H1 (cell line): ENCODE measurements around the gene GPR101. TPM values are rescaled to one million over a fixed set of nuclear protein-coding genes. Genes with fewer than 3 reads are reported as not detected.

ENCODE experiments used
- CTCF ChIA-PET: fragments of 300-600 bp; sonication (Branson Sonifier 250); formaldehyde crosslinking; loops from one replicate; lab custom pipeline; 2021; ENCODE audit not compliant: partially characterized antibody; lab: Charles Lee
- POLR2A ChIA-PET: fragments of 300-600 bp; sonication (Branson Sonifier 250); formaldehyde crosslinking; loops from one replicate; lab custom pipeline; 2021; ENCODE audit warnings: inconsistent platforms; ENCODE audit not compliant: partially characterized antibody; lab: Charles Lee
- DNase-seq, 2 experiments: peaks; one replicate each; pipeline versions ENCODE4 v3.0.0 to v3.0.0-alpha.2; 2010 to 2022; ENCODE audit warnings: low spot score in 2 of 2, low read depth in 1 of 2, mixed read lengths in 1 of 2
- FAIRE-seq: peaks from 2 replicates; lab custom pipeline; 2011; peaks lifted over from hg19 to GRCh38; lab: Jason Lieb, UNC
- H2AFZ ChIP-seq: 2 replicates; pipeline ENCODE4 v1.8.1; 2012; ENCODE audit warnings: low read length, inconsistent platforms
- H2AK5ac ChIP-seq: 2 replicates; pipeline ENCODE4 v1.6.1; 2013; ENCODE audit warnings: low read depth, low read length
- H2BK120ac ChIP-seq: replicated peaks from 2 replicates; pipeline ENCODE3; 2013; ENCODE audit warnings: low read depth, low read length, inconsistent platforms
- H2BK12ac ChIP-seq: 2 replicates; pipeline ENCODE4 v1.6.1; 2013; ENCODE audit warnings: low read depth, low read length
- H2BK15ac ChIP-seq: 2 replicates; pipeline ENCODE4 v1.6.1; 2013; ENCODE audit warnings: low read length
- H2BK20ac ChIP-seq: 2 replicates; pipeline ENCODE4 v1.6.1; 2013; ENCODE audit warnings: low read length
- H2BK5ac ChIP-seq: 2 replicates; pipeline ENCODE4 v1.6.1; 2013; ENCODE audit warnings: low read depth, low read length
- H3K14ac ChIP-seq: 2 replicates; pipeline ENCODE4 v1.6.1; 2013; ENCODE audit warnings: inconsistent platforms; ENCODE audit not compliant: insufficient read length
- H3K18ac ChIP-seq: 2 replicates; pipeline ENCODE4 v1.6.1; 2013; ENCODE audit warnings: low read length; ENCODE audit errors: extremely low read depth
- H3K23ac ChIP-seq: 2 replicates; pipeline ENCODE4 v1.6.1; 2013; ENCODE audit warnings: inconsistent platforms; ENCODE audit not compliant: insufficient read length
- H3K23me2 ChIP-seq: 2 replicates; pipeline ENCODE4 v1.6.1; 2013; ENCODE audit warnings: low read depth, low read length
- H3K27ac ChIP-seq: 2 replicates; pipeline ENCODE4 v1.6.1; 2011; ENCODE audit warnings: low read depth, low read length, inconsistent platforms
- H3K27me3 ChIP-seq, 4 experiments: replicated peaks in 1 of 4; 1 replicate in 1 of 4; 2 replicates in 3 of 4; pipeline versions ENCODE4 v1.6.1 to v1.8.1; 2011 to 2013; ENCODE audit warnings: low read length in 3 of 4, mild to moderate bottlenecking in 3 of 4, inconsistent platforms in 2 of 4, mixed read lengths in 2 of 4, moderate library complexity in 1 of 4; ENCODE audit not compliant: control insufficient read depth in 3 of 4, insufficient read depth in 3 of 4; ENCODE audit errors: extremely low read depth in 1 of 4
- H3K36me3 ChIP-seq, 4 experiments: 2 replicates each; pipeline versions ENCODE4 v1.6.1 to v1.8.1; 2011 to 2013; ENCODE audit warnings: mild to moderate bottlenecking in 4 of 4, low read length in 3 of 4, moderate library complexity in 2 of 4, control low read depth in 1 of 4, inconsistent platforms in 1 of 4; ENCODE audit not compliant: insufficient read depth in 4 of 4, control insufficient read depth in 2 of 4
- H3K4ac ChIP-seq: replicated peaks from 2 replicates; pipeline ENCODE3; 2013; ENCODE audit warnings: low read length, low read depth, mixed read lengths, inconsistent platforms; ENCODE audit not compliant: insufficient read length
- H3K4me1 ChIP-seq, 4 experiments: replicated peaks in 1 of 4; 1 replicate in 1 of 4; 2 replicates in 3 of 4; pipeline versions ENCODE4 v1.6.1 to v1.8.1; 2011 to 2013; ENCODE audit warnings: low read length in 3 of 4, inconsistent platforms in 2 of 4, mixed read lengths in 1 of 4; ENCODE audit not compliant: insufficient read depth in 4 of 4, control insufficient read depth in 3 of 4
- H3K4me2 ChIP-seq, 2 experiments: 2 replicates each; pipeline versions ENCODE4 v1.6.1 to v1.8.1; 2011 to 2013; ENCODE audit warnings: low read depth in 2 of 2, low read length in 2 of 2, control low read depth in 1 of 2, inconsistent platforms in 1 of 2, mild to moderate bottlenecking in 1 of 2; ENCODE audit not compliant: insufficient read depth in 1 of 2
- H3K4me3 ChIP-seq, 4 experiments: fragments of 200-600, 300-600 bp in 1 of 4; sonication (generic), shearing (Covaris generic), sonication (Bioruptor Twin) in 1 of 4; 2 replicates each; pipeline versions ENCODE4 v1.5.1 to v1.8.1; 2011 to 2016; ENCODE audit warnings: low read length in 4 of 4, low read depth in 3 of 4, control low read depth in 2 of 4, inconsistent platforms in 2 of 4, mild to moderate bottlenecking in 2 of 4, mixed read lengths in 1 of 4, moderate library complexity in 1 of 4; ENCODE audit not compliant: insufficient read depth in 2 of 4; ENCODE audit errors: extremely low read depth in 1 of 4
- H3K56ac ChIP-seq: replicated peaks from 2 replicates; pipeline ENCODE3; 2013; ENCODE audit warnings: low read depth, mild to moderate bottlenecking, mixed read lengths, low read length, inconsistent platforms; ENCODE audit not compliant: insufficient read length
- H3K79me1 ChIP-seq: 2 replicates; pipeline ENCODE4 v1.6.1; 2013; ENCODE audit warnings: low read depth, low read length, control low read depth
- H3K79me2 ChIP-seq, 2 experiments: 2 replicates each; pipeline versions ENCODE4 v1.6.1 to v1.8.1; 2012 to 2013; ENCODE audit warnings: low read length in 2 of 2, mild to moderate bottlenecking in 2 of 2, inconsistent platforms in 1 of 2; ENCODE audit not compliant: insufficient read depth in 2 of 2, control insufficient read depth in 1 of 2
- H3K9ac ChIP-seq, 4 experiments: replicated peaks in 1 of 4; 1 replicate in 1 of 4; 2 replicates in 3 of 4; pipeline versions ENCODE4 v1.6.1 to v1.8.1; 2011 to 2013; ENCODE audit warnings: low read depth in 3 of 4, low read length in 3 of 4, control low read depth in 2 of 4, mild to moderate bottlenecking in 2 of 4, moderate library complexity in 2 of 4, inconsistent platforms in 1 of 4; ENCODE audit errors: extremely low read depth in 1 of 4
- H3K9me3 ChIP-seq, 2 experiments: 2 replicates each; pipeline versions ENCODE4 v1.6.1 to v1.8.1; 2012 to 2013; ENCODE audit warnings: mild to moderate bottlenecking in 2 of 2, moderate library complexity in 2 of 2, control low read depth in 1 of 2, inconsistent platforms in 1 of 2, low read depth in 1 of 2, low read length in 1 of 2, mixed read lengths in 1 of 2; ENCODE audit not compliant: insufficient read depth in 2 of 2
- H4K20me1 ChIP-seq, 2 experiments: replicated peaks in 1 of 2; 2 replicates each; pipeline versions ENCODE3 to v1.8.1; 2011 to 2013; ENCODE audit warnings: inconsistent platforms in 2 of 2, low read length in 2 of 2, mild to moderate bottlenecking in 1 of 2; ENCODE audit not compliant: insufficient read depth in 2 of 2, control insufficient read depth in 1 of 2
- H4K5ac ChIP-seq: 2 replicates; pipeline ENCODE4 v1.6.1; 2013; ENCODE audit warnings: low read length, low read depth, mixed read lengths, inconsistent platforms; ENCODE audit not compliant: insufficient read length
- H4K8ac ChIP-seq: 2 replicates; pipeline ENCODE4 v1.8.0; 2013; ENCODE audit warnings: mild to moderate bottlenecking, moderate library complexity, low read length, inconsistent platforms; ENCODE audit not compliant: insufficient read depth; ENCODE audit errors: extremely low read depth
- H4K91ac ChIP-seq: replicated peaks from 2 replicates; pipeline ENCODE3; 2013; ENCODE audit warnings: low read length, mixed read lengths, inconsistent platforms; ENCODE audit not compliant: insufficient read length
- TBP ChIP-seq: IDR thresholded peaks from 2 replicates; pipeline ENCODE4 v1.6.1; 2011; ENCODE audit warnings: low read depth, low read length, improper control_type of control experiment
- whole genome bisulfite sequencing, 2 experiments: shearing (Covaris generic) in 1 of 2; methylation state at CpG; one replicate each; pipeline versions ENCODE4 v1.1.6 to v1.1.7; 2013 to 2015; ENCODE audit warnings: low lambda C conversion rate in 2 of 2, mixed read lengths in 2 of 2, inconsistent platforms in 1 of 2, low coverage in 1 of 2, missing lambda C conversion rate in 1 of 2; ENCODE audit not compliant: insufficient replicate concordance in 2 of 2, insufficient coverage in 1 of 2, insufficient read length in 1 of 2; ENCODE audit errors: extremely low coverage in 1 of 2, missing lambda C conversion rate in 1 of 2; 5-methylcytosine and 5-hydroxymethylcytosine counted together
- polyA plus RNA-seq, 7 experiments: library from polyadenylated mRNA; depleted of rRNA in 3 of 7; stranded (reverse) in 5 of 7; unstranded in 2 of 7; fragments of >200 nt in 5 of 7; fragments of 200-250 nt in 2 of 7; gene quantifications; 1 replicate in 5 of 7; 2 replicates in 1 of 7; 4 replicates in 1 of 7; pipeline versions ENCODE4 v1.2.1 to v1.2.3, GENCODE V29; 2011 to 2013; ENCODE audit warnings: missing spikeins in 2 of 7, mixed read lengths in 2 of 7
- total RNA-seq: library from RNA; stranded (reverse); fragmentation: NEBNext Ultra II Directional; extraction: Animal tissue kit (Norgen Biotek cat#: 25700); gene quantifications from 2 replicates; pipeline ENCODE4 v1.2.1, GENCODE V29; 2021

Gene GPR101
- total and polyA plus RNA-seq, 2 of the 8 experiments (the other 6 are each of a cell fraction or from before 2014, with no cell fraction given) = not detected

- Histone ChIP-seq H3K4me3 (no peak overlapping the region), H3K79me2 (no peaks in the 10 kb centered on the region), H3K27me3 (no peaks in the 10 kb centered on the region), H3K4ac (no peak overlapping the region), H2BK20ac (no peak overlapping the region), H4K20me1 (no peaks in the 10 kb centered on the region), H4K91ac (no peak overlapping the region), H3K23ac (no peak overlapping the region), H3K4me1 (no peaks in the 10 kb centered on the region), H3K4me2 (no peak overlapping the region), H3K9me3 (no peaks in the 10 kb centered on the region), H3K56ac (no peak overlapping the region), H2BK5ac (no peak overlapping the region), H3K23me2 (no peaks in the 10 kb centered on the region), H3K9ac (no peak overlapping the region), H2BK120ac (no peak overlapping the region), H2AK5ac (no peak overlapping the region), H3K14ac (no peak overlapping the region), H3K36me3 (no peaks in the 10 kb centered on the region), H4K8ac (no peak overlapping the region), H3K79me1 (no peaks in the 10 kb centered on the region), H3K18ac (no peak overlapping the region), H2BK12ac (no peak overlapping the region), H4K5ac (no peak overlapping the region), H2BK15ac (no peak overlapping the region), H3K27ac (no peak overlapping the region), H2AFZ (no peak overlapping the region)
- no peak for FAIRE-seq
- no peak for DNase-seq
- ChIA-PET CTCF (no interaction called here), POLR2A (no interaction called here)
- 85% methylated on average over 4 of the region's 4 CpGs; no CpG with 5 or more reads in 1 of the 2 experiments for WGBS, 2 experiments
- TF ChIP-seq TBP = no peak
These were observed 11.1 kb upstream of the GPR101 start for GRCh38 chrX:137044893-137045292.
